ENCODE data around the gene UBE2L5. TPM values are rescaled to one million over a fixed set of nuclear protein-coding genes. Genes with fewer than 3 reads are reported as not detected.

UBE2L5 gene
- total and polyA plus RNA-seq, 2 experiments from 2014 or later = not detected

- Histone ChIP-seq H3K36me3 (ENCODE audit: insufficient read depth) (peaks cover 23% of the 10 kb centered on the region), H4K20me1 (replicated peaks; ENCODE audit: insufficient read depth) (peaks cover 17% of the 10 kb centered on the region; the same call in 1 of the 2 replicates), H3K4me3 (peak overlapping the region; percentile 58), H3K9me2 (ENCODE audit: insufficient read depth) (no peaks in the 10 kb centered on the region), H3K4me2 (peak overlapping the region; percentile 70; the same call in 1 of the 2 replicates), H3K27ac (ENCODE audit: low read depth) (peak overlapping the region; percentile 92), H3K27me3 (ENCODE audit: insufficient read depth) (no peaks in the 10 kb centered on the region), H3K4me1 (ENCODE audit: insufficient read depth) (peaks cover 10% of the 10 kb centered on the region; the same call in 1 of the 2 replicates), H2AFZ (no peak overlapping the region), H3K79me2 (replicated peaks; ENCODE audit: insufficient read depth) (peaks cover 32% of the 10 kb centered on the region), H3F3A (replicated peaks; ENCODE audit: low read depth) (peaks cover 16% of the 10 kb centered on the region; the same call in 1 of the 2 replicates)
- peaks cover 15% of the 10 kb centered on the region; the same call in 2 of the 3 replicates for H3K4me1 Mint-ChIP-seq
- DNase-seq (ENCODE audit: low spot score) (no peak), ATAC-seq (no peak)
- H3K9me3 Mint-ChIP-seq = peaks cover 13% of the 10 kb centered on the region
- peaks cover 43% of the 10 kb centered on the region for H3K36me3 Mint-ChIP-seq (ENCODE audit: low read depth)
- TF ChIP-seq NANOG (IDR thresholded peaks at IDR 0.05; ENCODE audit: borderline replicate concordance) = no peak
- TF ChIP-seq, protein P1, sequence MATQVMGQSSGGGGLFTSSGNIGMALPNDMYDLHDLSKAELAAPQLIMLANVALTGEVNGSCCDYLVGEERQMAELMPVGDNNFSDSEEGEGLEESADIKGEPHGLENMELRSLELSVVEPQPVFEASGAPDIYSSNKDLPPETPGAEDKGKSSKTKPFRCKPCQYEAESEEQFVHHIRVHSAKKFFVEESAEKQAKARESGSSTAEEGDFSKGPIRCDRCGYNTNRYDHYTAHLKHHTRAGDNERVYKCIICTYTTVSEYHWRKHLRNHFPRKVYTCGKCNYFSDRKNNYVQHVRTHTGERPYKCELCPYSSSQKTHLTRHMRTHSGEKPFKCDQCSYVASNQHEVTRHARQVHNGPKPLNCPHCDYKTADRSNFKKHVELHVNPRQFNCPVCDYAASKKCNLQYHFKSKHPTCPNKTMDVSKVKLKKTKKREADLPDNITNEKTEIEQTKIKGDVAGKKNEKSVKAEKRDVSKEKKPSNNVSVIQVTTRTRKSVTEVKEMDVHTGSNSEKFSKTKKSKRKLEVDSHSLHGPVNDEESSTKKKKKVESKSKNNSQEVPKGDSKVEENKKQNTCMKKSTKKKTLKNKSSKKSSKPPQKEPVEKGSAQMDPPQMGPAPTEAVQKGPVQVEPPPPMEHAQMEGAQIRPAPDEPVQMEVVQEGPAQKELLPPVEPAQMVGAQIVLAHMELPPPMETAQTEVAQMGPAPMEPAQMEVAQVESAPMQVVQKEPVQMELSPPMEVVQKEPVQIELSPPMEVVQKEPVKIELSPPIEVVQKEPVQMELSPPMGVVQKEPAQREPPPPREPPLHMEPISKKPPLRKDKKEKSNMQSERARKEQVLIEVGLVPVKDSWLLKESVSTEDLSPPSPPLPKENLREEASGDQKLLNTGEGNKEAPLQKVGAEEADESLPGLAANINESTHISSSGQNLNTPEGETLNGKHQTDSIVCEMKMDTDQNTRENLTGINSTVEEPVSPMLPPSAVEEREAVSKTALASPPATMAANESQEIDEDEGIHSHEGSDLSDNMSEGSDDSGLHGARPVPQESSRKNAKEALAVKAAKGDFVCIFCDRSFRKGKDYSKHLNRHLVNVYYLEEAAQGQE (IDR thresholded peaks at IDR 0.05; ENCODE audit: unreplicated experiment) = no peak
- TF ChIP-seq POLR2AphosphoS5 (IDR thresholded peaks at IDR 0.05; ENCODE audit: low read depth) = no peak
- TF ChIP-seq ZNF462 (CRISPR knock-in tag; IDR thresholded peaks at IDR 0.05) = no peak
- no peak for TF ChIP-seq CREB1 (CRISPR knock-in tag; IDR thresholded peaks at IDR 0.05; ENCODE audit: low read depth)
- no peak for TF ChIP-seq ZNF331 (CRISPR knock-in tag; IDR thresholded peaks at IDR 0.05; ENCODE audit: low read depth)
- TF ChIP-seq, protein P2, sequence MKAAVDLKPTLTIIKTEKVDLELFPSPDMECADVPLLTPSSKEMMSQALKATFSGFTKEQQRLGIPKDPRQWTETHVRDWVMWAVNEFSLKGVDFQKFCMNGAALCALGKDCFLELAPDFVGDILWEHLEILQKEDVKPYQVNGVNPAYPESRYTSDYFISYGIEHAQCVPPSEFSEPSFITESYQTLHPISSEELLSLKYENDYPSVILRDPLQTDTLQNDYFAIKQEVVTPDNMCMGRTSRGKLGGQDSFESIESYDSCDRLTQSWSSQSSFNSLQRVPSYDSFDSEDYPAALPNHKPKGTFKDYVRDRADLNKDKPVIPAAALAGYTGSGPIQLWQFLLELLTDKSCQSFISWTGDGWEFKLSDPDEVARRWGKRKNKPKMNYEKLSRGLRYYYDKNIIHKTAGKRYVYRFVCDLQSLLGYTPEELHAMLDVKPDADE (IDR thresholded peaks at IDR 0.05) = no peak
- no peak for TF ChIP-seq STAT1 (IDR thresholded peaks at IDR 0.05; ENCODE audit: unreplicated experiment)
- no peak for TF ChIP-seq EZH2phosphoT487 (IDR thresholded peaks at IDR 0.05; ENCODE audit: unreplicated experiment)
- TF ChIP-seq, protein P3, sequence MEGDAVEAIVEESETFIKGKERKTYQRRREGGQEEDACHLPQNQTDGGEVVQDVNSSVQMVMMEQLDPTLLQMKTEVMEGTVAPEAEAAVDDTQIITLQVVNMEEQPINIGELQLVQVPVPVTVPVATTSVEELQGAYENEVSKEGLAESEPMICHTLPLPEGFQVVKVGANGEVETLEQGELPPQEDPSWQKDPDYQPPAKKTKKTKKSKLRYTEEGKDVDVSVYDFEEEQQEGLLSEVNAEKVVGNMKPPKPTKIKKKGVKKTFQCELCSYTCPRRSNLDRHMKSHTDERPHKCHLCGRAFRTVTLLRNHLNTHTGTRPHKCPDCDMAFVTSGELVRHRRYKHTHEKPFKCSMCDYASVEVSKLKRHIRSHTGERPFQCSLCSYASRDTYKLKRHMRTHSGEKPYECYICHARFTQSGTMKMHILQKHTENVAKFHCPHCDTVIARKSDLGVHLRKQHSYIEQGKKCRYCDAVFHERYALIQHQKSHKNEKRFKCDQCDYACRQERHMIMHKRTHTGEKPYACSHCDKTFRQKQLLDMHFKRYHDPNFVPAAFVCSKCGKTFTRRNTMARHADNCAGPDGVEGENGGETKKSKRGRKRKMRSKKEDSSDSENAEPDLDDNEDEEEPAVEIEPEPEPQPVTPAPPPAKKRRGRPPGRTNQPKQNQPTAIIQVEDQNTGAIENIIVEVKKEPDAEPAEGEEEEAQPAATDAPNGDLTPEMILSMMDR (conservative IDR thresholded peaks at IDR 0.05; ENCODE audit: low read depth in 2 of 2) = no peak
- H3K27ac Mint-ChIP-seq = no peak overlapping the region
- peaks cover 16% of the 10 kb centered on the region for H3K27me3 Mint-ChIP-seq (ENCODE audit: insufficient read depth, low read depth, poor library complexity)
- H3K4me3 Mint-ChIP-seq = no peak overlapping the region
These were observed 43.0 kb downstream of the UBE2L5 start for GRCh38 chr13:30465343-30465592.
